Measurements from ENCODE around the gene NUSAP1.
A peak's percentile ranks its signal among the peaks of the same experiment; 100 is the strongest.
"Not testable (repeated sequence)": the region's sequence is repeated elsewhere in the genome, so short reads cannot be mapped to it uniquely, and the experiment has no call there.

Gene NUSAP1

GRCh38 chr15:41332194-41333025 is at the start of gene NUSAP1, which contains the start of gene OIP5:
NUSAP1 (plus strand) TSS chr15:41332881; CDS start chr15:41332958, 77 bp downstream.
OIP5 (minus strand) TSS chr15:41332591; CDS start chr15:41332561, 30 bp downstream.
- no peaks in the 10 kb centered on the region for H3K27me3 ChIP-seq (ENCODE audit: control insufficient read depth, insufficient read depth, low read length)

GRCh38 chr15:41282980-41283652 is 49.6 kb upstream of the NUSAP1 start:
- H3K27me3 ChIP-seq (ENCODE audit: control insufficient read depth, insufficient read depth, low read length); H3K4me1 ChIP-seq (ENCODE audit: control insufficient read depth, insufficient read depth, low read length); H3K9me3 ChIP-seq (ENCODE audit: control insufficient read depth, insufficient read depth, low read length): not testable (repeated sequence)
- Histone ChIP-seq H3K4me3 (ENCODE audit: low read depth, low read length) (peak overlapping the region; percentile 88), H3K36me3 (ENCODE audit: control insufficient read depth, insufficient read depth, low read length) (peaks cover 44% of the 10 kb centered on the region), H3K9ac (ENCODE audit: low read depth, low read length) (peak overlapping the region; percentile 58), H3K27ac (ENCODE audit: low read depth, low read length) (peak overlapping the region; percentile 78)

More at GRCh38 chr15:41332194-41333025, at the start of gene NUSAP1, which contains the start of gene OIP5:
- Histone ChIP-seq H3K27ac (ENCODE audit: low read depth, low read length) (peak within 1 kb of the TSS; percentile 95), H3K4me1 (ENCODE audit: control insufficient read depth, insufficient read depth, low read length) (0 out of 2 replicates have a peak, but pooled peaks cover 9% of the 10 kb centered on the region), H3K9ac (ENCODE audit: low read depth, low read length) (peak within 1 kb of the TSS; percentile 93), H3K4me3 (ENCODE audit: low read depth, low read length) (peak within 1 kb of the TSS; percentile 97), H3K9me3 (ENCODE audit: control insufficient read depth, insufficient read depth, low read length) (no peaks in the 10 kb centered on the region), H3K36me3 (ENCODE audit: control insufficient read depth, insufficient read depth, low read length) (peaks cover 19% of the 10 kb centered on the region)

GRCh38 chr15:41283653-41284426 is 48.8 kb upstream of the NUSAP1 start:
- H3K4me1 ChIP-seq (ENCODE audit: control insufficient read depth, insufficient read depth, low read length), result peaks cover 4% of the 10 kb centered on the region; the same call in 1 of the 2 replicates

GRCh38 chr15:41284427-41285177 is 48.1 kb upstream of the NUSAP1 start:
- Histone ChIP-seq H3K9ac (ENCODE audit: low read depth, low read length) (peak overlapping the region; percentile 95), H3K36me3 (ENCODE audit: control insufficient read depth, insufficient read depth, low read length) (peaks cover 47% of the 10 kb centered on the region), H3K4me1 (ENCODE audit: control insufficient read depth, insufficient read depth, low read length) (peaks cover 4% of the 10 kb centered on the region; the same call in 1 of the 2 replicates), H3K9me3 (ENCODE audit: control insufficient read depth, insufficient read depth, low read length) (no peaks in the 10 kb centered on the region), H3K27me3 (ENCODE audit: control insufficient read depth, insufficient read depth, low read length) (no peaks in the 10 kb centered on the region), H3K4me3 (ENCODE audit: low read depth, low read length) (peak overlapping the region; percentile 88), H3K27ac (ENCODE audit: low read depth, low read length) (peak overlapping the region; percentile 92)

More at GRCh38 chr15:41283653-41284426, 48.8 kb upstream of the NUSAP1 start:
- Histone ChIP-seq H3K27me3 (ENCODE audit: control insufficient read depth, insufficient read depth, low read length) (no peaks in the 10 kb centered on the region), H3K36me3 (ENCODE audit: control insufficient read depth, insufficient read depth, low read length) (peaks cover 47% of the 10 kb centered on the region), H3K4me3 (ENCODE audit: low read depth, low read length) (peak overlapping the region; percentile 88), H3K27ac (ENCODE audit: low read depth, low read length) (peak overlapping the region; percentile 92), H3K9ac (ENCODE audit: low read depth, low read length) (peak overlapping the region; percentile 95), H3K9me3 (ENCODE audit: control insufficient read depth, insufficient read depth, low read length) (no peaks in the 10 kb centered on the region)

GRCh38 chr15:41285285-41285684 is 47.4 kb upstream of the NUSAP1 start:
- peaks cover 47% of the 10 kb centered on the region for H3K36me3 ChIP-seq (ENCODE audit: control insufficient read depth, insufficient read depth, low read length)
- H3K9ac ChIP-seq (ENCODE audit: low read depth, low read length), result peak overlapping the region; percentile 95
- H3K27ac ChIP-seq (ENCODE audit: low read depth, low read length), result peak overlapping the region; percentile 92
- H3K9me3 ChIP-seq (ENCODE audit: control insufficient read depth, insufficient read depth, low read length), result no peaks in the 10 kb centered on the region
- H3K4me1 ChIP-seq (ENCODE audit: control insufficient read depth, insufficient read depth, low read length), result peaks cover 4% of the 10 kb centered on the region; the same call in 1 of the 2 replicates
- peak overlapping the region; percentile 88 for H3K4me3 ChIP-seq (ENCODE audit: low read depth, low read length)
- no peaks in the 10 kb centered on the region for H3K27me3 ChIP-seq (ENCODE audit: control insufficient read depth, insufficient read depth, low read length)

- no peak overlapping the region for H3K4me3 ChIP-seq (ENCODE audit: low read depth, low read length)
- no peak overlapping the region for H3K27ac ChIP-seq (ENCODE audit: low read depth, low read length)
- peaks cover 4% of the 10 kb centered on the region; the same call in 1 of the 2 replicates for H3K4me1 ChIP-seq (ENCODE audit: control insufficient read depth, insufficient read depth, low read length)
These were observed 45.9 kb upstream of the NUSAP1 start for GRCh38 chr15:41286665-41287333.

GRCh38 chr15:41288464-41288863 is 44.2 kb upstream of the NUSAP1 start:
- Histone ChIP-seq H3K27me3 (ENCODE audit: control insufficient read depth, insufficient read depth, low read length) (no peaks in the 10 kb centered on the region), H3K9me3 (ENCODE audit: control insufficient read depth, insufficient read depth, low read length) (no peaks in the 10 kb centered on the region), H3K4me3 (ENCODE audit: low read depth, low read length) (no peak overlapping the region), H3K36me3 (ENCODE audit: control insufficient read depth, insufficient read depth, low read length) (peaks cover 74% of the 10 kb centered on the region), H3K27ac (ENCODE audit: low read depth, low read length) (no peak overlapping the region), H3K9ac (ENCODE audit: low read depth, low read length) (no peak overlapping the region), H3K4me1 (ENCODE audit: control insufficient read depth, insufficient read depth, low read length) (peaks cover 4% of the 10 kb centered on the region; the same call in 1 of the 2 replicates)

More at GRCh38 chr15:41286665-41287333, 45.9 kb upstream of the NUSAP1 start:
- Histone ChIP-seq H3K36me3 (ENCODE audit: control insufficient read depth, insufficient read depth, low read length) (peaks cover 62% of the 10 kb centered on the region), H3K27me3 (ENCODE audit: control insufficient read depth, insufficient read depth, low read length) (no peaks in the 10 kb centered on the region), H3K9me3 (ENCODE audit: control insufficient read depth, insufficient read depth, low read length) (no peaks in the 10 kb centered on the region), H3K9ac (ENCODE audit: low read depth, low read length) (no peak overlapping the region)

- no peak overlapping the region for H3K9ac ChIP-seq (ENCODE audit: low read depth, low read length)
- no peak overlapping the region for H3K27ac ChIP-seq (ENCODE audit: low read depth, low read length)
- no peaks in the 10 kb centered on the region for H3K9me3 ChIP-seq (ENCODE audit: control insufficient read depth, insufficient read depth, low read length)
- H3K4me3 ChIP-seq (ENCODE audit: low read depth, low read length), result no peak overlapping the region
- H3K36me3 ChIP-seq (ENCODE audit: control insufficient read depth, insufficient read depth, low read length), result peaks cover 86% of the 10 kb centered on the region
- peaks cover 4% of the 10 kb centered on the region; the same call in 1 of the 2 replicates for H3K4me1 ChIP-seq (ENCODE audit: control insufficient read depth, insufficient read depth, low read length)
- no peaks in the 10 kb centered on the region for H3K27me3 ChIP-seq (ENCODE audit: control insufficient read depth, insufficient read depth, low read length)
These were observed 42.7 kb upstream of the NUSAP1 start for GRCh38 chr15:41289953-41290352.

- Histone ChIP-seq H3K4me1 (ENCODE audit: control insufficient read depth, insufficient read depth, low read length) (no peaks in the 10 kb centered on the region), H3K9me3 (ENCODE audit: control insufficient read depth, insufficient read depth, low read length) (no peaks in the 10 kb centered on the region), H3K27me3 (ENCODE audit: control insufficient read depth, insufficient read depth, low read length) (no peaks in the 10 kb centered on the region), H3K27ac (ENCODE audit: low read depth, low read length) (no peak overlapping the region), H3K9ac (ENCODE audit: low read depth, low read length) (no peak overlapping the region), H3K4me3 (ENCODE audit: low read depth, low read length) (no peak overlapping the region), H3K36me3 (ENCODE audit: control insufficient read depth, insufficient read depth, low read length) (peaks cover 88% of the 10 kb centered on the region)
These were observed 41.5 kb upstream of the NUSAP1 start for GRCh38 chr15:41291065-41291631.

All from HUES48 (cell line).